ENCODE data around the gene OLFM2. TPM values are rescaled to one million over a fixed set of nuclear protein-coding genes. Genes with fewer than 3 reads are reported as not detected.
"Not testable (repeated sequence)": the region's sequence is repeated elsewhere in the genome, so short reads cannot be mapped to it uniquely, and the experiment has no call there.

The OLFM2 gene
- total and polyA plus RNA-seq, 5 donors = 5.9 to 15.9 (median 8.7) TPM

GRCh38 chr19:9962623-9963290 is 26.4 kb upstream of the OLFM2 start:
- Histone ChIP-seq H3K4me1 (ENCODE audit: control insufficient read depth, insufficient read depth, low read length) (no peaks in the 10 kb centered on the region), H3K4me3 (ENCODE audit: low read length) (no peak overlapping the region), H3K27ac (ENCODE audit: low read length) (no peak overlapping the region), H3K27me3 (ENCODE audit: control insufficient read depth, insufficient read depth) (no peaks in the 10 kb centered on the region), H3K9me3 (ENCODE audit: control insufficient read depth, low read length) (no peaks in the 10 kb centered on the region)
- no peak for DNase-seq
- intact Hi-C loops (cut with DNase I) = no loop called here
- ATAC-seq = no peak
- 53% methylated on average over 7 of the region's 7 CpGs for WGBS

GRCh38 chr19:9961103-9961502 is 24.8 kb upstream of the OLFM2 start:
- Histone ChIP-seq H3K27me3 (ENCODE audit: control insufficient read depth, insufficient read depth) (no peaks in the 10 kb centered on the region), H3K4me1 (ENCODE audit: control insufficient read depth, insufficient read depth, low read length) (no peaks in the 10 kb centered on the region), H3K4me3 (ENCODE audit: low read length) (no peak overlapping the region), H3K27ac (ENCODE audit: low read length) (no peak overlapping the region), H3K9me3 (ENCODE audit: control insufficient read depth, low read length) (no peaks in the 10 kb centered on the region)
- 87% methylated on average over 4 of the region's 4 CpGs for WGBS
- DNase-seq = no peak
- ATAC-seq = no peak
- intact Hi-C loops (cut with DNase I) = no loop called here

- H3K4me1 ChIP-seq (ENCODE audit: control insufficient read depth, insufficient read depth, low read length) = no peaks in the 10 kb centered on the region
- no peak overlapping the region for H3K4me3 ChIP-seq (ENCODE audit: low read length)
- no peaks in the 10 kb centered on the region for H3K9me3 ChIP-seq (ENCODE audit: control insufficient read depth, low read length)
- no peaks in the 10 kb centered on the region for H3K27me3 ChIP-seq (ENCODE audit: control insufficient read depth, insufficient read depth)
- DNase-seq (peak in 1 of 3 donors; percentile 14), ATAC-seq (no peak)
- intact Hi-C loops (cut with DNase I) = no loop called here
- no peak overlapping the region for H3K27ac ChIP-seq (ENCODE audit: low read length)
- 94% methylated on average over 1 of the region's 1 CpG for WGBS
Measured at GRCh38 chr19:9958379-9958821, 22.1 kb upstream of the OLFM2 start.

- H3K4me1 ChIP-seq (ENCODE audit: control insufficient read depth, insufficient read depth, low read length) = no peaks in the 10 kb centered on the region
- DNase-seq = no peak
- H3K4me3 ChIP-seq (ENCODE audit: low read length) = no peak overlapping the region
- no peaks in the 10 kb centered on the region for H3K9me3 ChIP-seq (ENCODE audit: control insufficient read depth, low read length)
- H3K27ac ChIP-seq (ENCODE audit: low read length) = no peak overlapping the region
- 70% methylated on average over 3 of the region's 3 CpGs for WGBS
- no peak for ATAC-seq
- intact Hi-C loops (cut with DNase I) = no loop called here
- H3K27me3 ChIP-seq (ENCODE audit: control insufficient read depth, insufficient read depth) = no peaks in the 10 kb centered on the region
Measured at GRCh38 chr19:9956956-9957355, 20.6 kb upstream of the OLFM2 start.

GRCh38 chr19:9953802-9954542 is 17.7 kb upstream of the OLFM2 start:
- H3K4me1 ChIP-seq (ENCODE audit: control insufficient read depth, insufficient read depth, low read length) = no peaks in the 10 kb centered on the region
- intact Hi-C loops (cut with DNase I) = no loop called here
- no peak overlapping the region for H3K27ac ChIP-seq (ENCODE audit: low read length)
- no peaks in the 10 kb centered on the region for H3K9me3 ChIP-seq (ENCODE audit: control insufficient read depth, low read length)
- peak in 1 of 3 donors; percentile 21 for DNase-seq
- WGBS = 74% methylated on average over 18 of the region's 18 CpGs
- ATAC-seq = no peak
- no peak overlapping the region for H3K4me3 ChIP-seq (ENCODE audit: low read length)
- no peaks in the 10 kb centered on the region for H3K27me3 ChIP-seq (ENCODE audit: control insufficient read depth, insufficient read depth)

- intact Hi-C loops (cut with DNase I) = no loop called here
- H3K9me3 ChIP-seq (ENCODE audit: control insufficient read depth, low read length) = no peaks in the 10 kb centered on the region
- H3K4me3 ChIP-seq (ENCODE audit: low read length) = no peak overlapping the region
- ATAC-seq (no peak), DNase-seq (no peak)
- H3K27me3 ChIP-seq (ENCODE audit: control insufficient read depth, insufficient read depth) = no peaks in the 10 kb centered on the region
- WGBS = 61% methylated on average over 5 of the region's 5 CpGs
- H3K27ac ChIP-seq (ENCODE audit: low read length) = no peak overlapping the region
- H3K4me1 ChIP-seq (ENCODE audit: control insufficient read depth, insufficient read depth, low read length) = peaks cover under 1% of the 10 kb centered on the region
Measured at GRCh38 chr19:9952276-9952675, 16.0 kb upstream of the OLFM2 start.

GRCh38 chr19:9947441-9947840 is 11.1 kb upstream of the OLFM2 start:
- H3K27ac ChIP-seq (ENCODE audit: low read length) = peak overlapping the region; percentile 22
- DNase-seq (no peak), ATAC-seq (no peak)
- H3K27me3 ChIP-seq (ENCODE audit: control insufficient read depth, insufficient read depth) = no peaks in the 10 kb centered on the region
- WGBS = 33% methylated on average over 4 of the region's 4 CpGs
- no peaks in the 10 kb centered on the region for H3K9me3 ChIP-seq (ENCODE audit: control insufficient read depth, low read length)
- intact Hi-C loops (cut with DNase I) = no loop called here
- H3K4me1 ChIP-seq (ENCODE audit: control insufficient read depth, insufficient read depth, low read length) = peaks cover 2% of the 10 kb centered on the region
- no peak overlapping the region for H3K4me3 ChIP-seq (ENCODE audit: low read length)

GRCh38 chr19:9946528-9947125 is 10.3 kb upstream of the OLFM2 start:
- WGBS = 75% methylated on average over 7 of the region's 7 CpGs
- ATAC-seq; DNase-seq; H3K4me1 ChIP-seq (ENCODE audit: control insufficient read depth, insufficient read depth, low read length); H3K4me3 ChIP-seq (ENCODE audit: low read length); H3K27ac ChIP-seq (ENCODE audit: low read length); intact Hi-C loops (cut with DNase I); H3K27me3 ChIP-seq (ENCODE audit: control insufficient read depth, insufficient read depth); H3K9me3 ChIP-seq (ENCODE audit: control insufficient read depth, low read length): not testable (repeated sequence)

- peak; percentile 93 to 96 (median 95) for DNase-seq
- Histone ChIP-seq H3K4me1 (ENCODE audit: control insufficient read depth, insufficient read depth, low read length) (peaks cover 2% of the 10 kb centered on the region), H3K27ac (ENCODE audit: low read length) (peak overlapping the region; percentile 37), H3K9me3 (ENCODE audit: control insufficient read depth, low read length) (no peaks in the 10 kb centered on the region), H3K27me3 (ENCODE audit: control insufficient read depth, insufficient read depth) (no peaks in the 10 kb centered on the region), H3K4me3 (ENCODE audit: low read length) (no peak overlapping the region)
- intact Hi-C loops (cut with DNase I) = no loop called here
- ATAC-seq = peak; percentile 94 to 97
- WGBS = 25% methylated on average over 18 of the region's 18 CpGs
Measured at GRCh38 chr19:9945319-9945966, 9.1 kb upstream of the OLFM2 start.

- Histone ChIP-seq H3K27me3 (ENCODE audit: control insufficient read depth, insufficient read depth) (no peaks in the 10 kb centered on the region), H3K27ac (ENCODE audit: low read length) (no peak overlapping the region), H3K4me1 (ENCODE audit: control insufficient read depth, insufficient read depth, low read length) (peaks cover 2% of the 10 kb centered on the region), H3K4me3 (ENCODE audit: low read length) (no peak overlapping the region), H3K9me3 (ENCODE audit: control insufficient read depth, low read length) (no peaks in the 10 kb centered on the region)
- intact Hi-C loops (cut with DNase I) = no loop called here
- no peak for DNase-seq
- WGBS = 83% methylated on average over 6 of the region's 6 CpGs
- ATAC-seq = no peak
Measured at GRCh38 chr19:9943744-9944143, 7.4 kb upstream of the OLFM2 start.

GRCh38 chr19:9941671-9942070 is 5.4 kb upstream of the OLFM2 start:
- Histone ChIP-seq H3K4me1 (ENCODE audit: control insufficient read depth, insufficient read depth, low read length) (no peaks in the 10 kb centered on the region), H3K4me3 (ENCODE audit: low read length) (no peak overlapping the region), H3K27ac (ENCODE audit: low read length) (no peak overlapping the region), H3K9me3 (ENCODE audit: control insufficient read depth, low read length) (no peaks in the 10 kb centered on the region), H3K27me3 (ENCODE audit: control insufficient read depth, insufficient read depth) (no peaks in the 10 kb centered on the region)
- ATAC-seq (no peak), DNase-seq (no peak)
- 64% methylated on average over 1 of the region's 1 CpG for WGBS
- intact Hi-C loops (cut with DNase I) = no loop called here

Measured in right cardiac atrium (tissue), 5 donors.